ENCODE results near the gene BRSK2. TPM values are rescaled to one million over a fixed set of nuclear protein-coding genes. Genes with fewer than 3 reads are reported as not detected.

The BRSK2 gene
- total RNA-seq, 1 donor from 2014 or later = 0.06 TPM

DNA sequence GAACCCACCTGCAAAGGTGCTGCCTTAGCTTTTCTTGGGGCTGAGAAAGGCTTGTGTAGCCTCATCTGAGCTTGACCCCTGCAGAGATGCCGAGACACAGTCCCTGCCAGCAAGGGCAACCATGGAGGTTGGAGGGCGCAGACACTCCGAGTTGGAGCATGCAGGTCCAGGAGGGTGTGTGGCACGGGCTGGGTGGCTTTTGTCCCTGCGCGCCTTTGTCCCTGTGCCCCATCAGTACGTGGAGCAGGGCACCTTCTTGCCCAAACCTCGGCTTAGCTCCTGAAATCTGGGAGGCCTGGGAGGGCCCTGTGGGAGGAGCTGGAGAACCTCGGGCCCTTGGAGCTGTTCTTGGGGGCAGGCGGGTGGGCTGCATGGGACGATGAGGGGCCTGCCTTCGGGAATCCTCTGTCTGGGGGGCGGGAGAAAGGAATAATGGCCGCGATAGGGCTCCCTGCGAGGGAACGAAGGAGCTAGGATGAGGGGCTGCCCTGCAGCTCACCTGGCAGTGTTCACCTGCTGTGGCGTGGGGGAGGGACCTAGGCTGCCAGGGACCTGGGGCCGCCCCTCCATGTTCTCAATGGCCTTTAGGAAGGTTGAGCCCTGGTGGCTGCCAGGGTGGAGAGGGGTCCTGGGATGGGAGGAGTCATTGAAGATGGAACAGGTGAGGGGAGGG is 3.4 kb downstream of the BRSK2 start:
- TF ChIP-seq, protein P1, sequence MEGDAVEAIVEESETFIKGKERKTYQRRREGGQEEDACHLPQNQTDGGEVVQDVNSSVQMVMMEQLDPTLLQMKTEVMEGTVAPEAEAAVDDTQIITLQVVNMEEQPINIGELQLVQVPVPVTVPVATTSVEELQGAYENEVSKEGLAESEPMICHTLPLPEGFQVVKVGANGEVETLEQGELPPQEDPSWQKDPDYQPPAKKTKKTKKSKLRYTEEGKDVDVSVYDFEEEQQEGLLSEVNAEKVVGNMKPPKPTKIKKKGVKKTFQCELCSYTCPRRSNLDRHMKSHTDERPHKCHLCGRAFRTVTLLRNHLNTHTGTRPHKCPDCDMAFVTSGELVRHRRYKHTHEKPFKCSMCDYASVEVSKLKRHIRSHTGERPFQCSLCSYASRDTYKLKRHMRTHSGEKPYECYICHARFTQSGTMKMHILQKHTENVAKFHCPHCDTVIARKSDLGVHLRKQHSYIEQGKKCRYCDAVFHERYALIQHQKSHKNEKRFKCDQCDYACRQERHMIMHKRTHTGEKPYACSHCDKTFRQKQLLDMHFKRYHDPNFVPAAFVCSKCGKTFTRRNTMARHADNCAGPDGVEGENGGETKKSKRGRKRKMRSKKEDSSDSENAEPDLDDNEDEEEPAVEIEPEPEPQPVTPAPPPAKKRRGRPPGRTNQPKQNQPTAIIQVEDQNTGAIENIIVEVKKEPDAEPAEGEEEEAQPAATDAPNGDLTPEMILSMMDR (conservative IDR thresholded peaks at IDR 0.05; ENCODE audit: low read depth, low read length) = no peak
- no peak overlapping the region for H3K4me3 ChIP-seq (ENCODE audit: low read depth, low read length)
- no peak for DNase-seq (ENCODE audit: low read depth)

DNA sequence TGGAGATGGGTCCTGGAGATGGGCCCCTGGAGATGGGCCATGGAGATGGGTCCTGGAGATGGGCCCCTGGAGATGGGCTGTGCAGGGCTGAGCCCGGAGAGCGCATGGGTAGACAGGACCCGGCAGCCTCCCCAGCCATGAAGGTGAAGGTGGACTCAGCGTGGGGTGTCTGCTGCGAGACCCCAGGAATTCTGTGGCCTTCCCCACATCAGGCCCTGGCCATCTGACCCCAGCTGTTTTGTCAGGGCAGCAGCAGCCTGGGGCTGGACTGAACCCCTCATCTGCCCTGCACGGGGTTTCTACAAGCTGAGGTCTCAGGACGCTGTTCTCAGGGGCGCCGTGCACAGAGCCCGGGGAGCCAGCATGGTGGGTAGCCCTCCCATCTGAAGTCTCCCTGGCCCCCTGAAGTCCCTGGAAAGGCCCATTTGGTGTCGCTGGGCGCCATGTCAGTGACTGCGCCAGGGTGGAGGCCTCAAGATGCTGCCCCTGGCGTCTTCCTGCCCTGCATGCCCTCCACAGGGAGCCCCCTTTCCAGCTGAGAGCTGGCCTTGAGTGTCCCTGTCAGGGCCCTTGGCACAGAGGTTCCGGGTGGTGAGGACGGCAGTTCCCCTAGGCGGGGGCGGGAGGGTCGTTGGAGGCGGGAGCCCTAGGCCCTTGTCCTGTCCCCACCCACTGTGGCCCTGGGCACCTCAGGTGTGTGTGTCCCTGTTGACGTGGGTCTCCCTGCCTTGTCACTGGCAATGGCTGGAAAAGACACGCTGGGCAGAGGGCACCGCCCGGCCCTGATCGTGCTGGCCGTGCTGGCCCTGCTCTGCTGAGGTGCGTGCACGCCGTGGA is 5.4 kb downstream of the BRSK2 start:
- TF ChIP-seq, protein P1 (conservative IDR thresholded peaks at IDR 0.05; ENCODE audit: low read depth, low read length) = no peak
- DNase-seq (ENCODE audit: low read depth) = no peak
- no peak overlapping the region for H3K4me3 ChIP-seq (ENCODE audit: low read depth, low read length)

DNA sequence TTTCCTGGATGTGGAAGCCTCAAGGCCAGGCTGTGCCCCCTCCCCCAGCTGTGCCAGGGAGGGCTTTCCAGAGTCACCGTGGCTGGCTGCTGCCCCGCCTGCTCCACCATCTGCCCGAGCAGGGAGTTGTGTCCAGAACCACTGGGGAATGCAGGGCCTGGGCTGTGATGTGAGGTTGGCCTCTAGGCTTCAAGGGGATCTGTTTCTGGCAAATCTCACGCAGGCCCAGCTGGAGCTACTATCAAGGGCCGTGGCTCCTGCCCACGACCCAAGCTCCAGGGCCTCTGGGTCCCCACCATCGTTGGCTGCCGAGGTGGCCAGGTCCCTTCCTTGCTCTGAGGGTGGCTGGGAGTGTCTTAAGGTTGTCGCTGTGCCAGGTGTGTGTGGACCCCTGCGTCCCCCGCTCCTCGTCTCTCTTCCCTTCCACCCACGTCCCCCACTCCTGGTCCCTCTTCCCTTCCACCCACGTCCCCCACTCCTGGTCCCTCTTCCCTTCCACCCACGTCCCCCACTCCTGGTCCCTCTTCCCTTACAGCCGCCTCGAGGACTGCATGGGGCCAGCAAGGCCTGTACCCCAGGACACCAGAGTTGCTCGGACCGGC is 6.1 kb downstream of the BRSK2 start:
- DNase-seq (ENCODE audit: low read depth) = no peak
- no peak overlapping the region for H3K4me3 ChIP-seq (ENCODE audit: low read depth, low read length)
- TF ChIP-seq, protein P1 (conservative IDR thresholded peaks at IDR 0.05; ENCODE audit: low read depth, low read length) = no peak

DNA sequence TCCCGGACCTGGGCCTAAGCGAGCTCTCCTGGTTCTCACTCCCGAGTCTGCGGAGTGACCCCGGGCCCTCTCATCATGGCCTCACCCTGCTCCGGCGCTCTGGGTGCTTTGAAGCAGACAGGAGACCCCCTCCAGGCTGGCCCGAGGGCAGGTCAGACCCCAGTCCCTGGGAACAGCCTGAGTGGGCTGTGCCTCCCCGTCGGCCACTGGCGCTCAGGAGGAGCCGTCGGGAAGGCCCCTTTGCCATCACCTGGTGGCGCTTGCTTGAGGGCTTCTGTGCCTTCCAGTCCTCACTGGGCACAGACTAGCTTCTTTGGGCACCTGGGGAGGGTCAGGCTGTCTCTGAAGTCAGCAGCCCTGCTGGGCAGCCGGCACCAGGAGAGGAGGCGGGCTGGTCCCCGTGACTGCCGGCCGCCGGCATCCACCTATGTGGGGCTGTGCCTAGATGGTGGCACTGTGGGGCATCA is 6.7 kb downstream of the BRSK2 start:
- no peak for DNase-seq (ENCODE audit: low read depth)
- no peak overlapping the region for H3K4me3 ChIP-seq (ENCODE audit: low read depth, low read length)
- TF ChIP-seq, protein P1 (conservative IDR thresholded peaks at IDR 0.05; ENCODE audit: low read depth, low read length) = no peak

DNA sequence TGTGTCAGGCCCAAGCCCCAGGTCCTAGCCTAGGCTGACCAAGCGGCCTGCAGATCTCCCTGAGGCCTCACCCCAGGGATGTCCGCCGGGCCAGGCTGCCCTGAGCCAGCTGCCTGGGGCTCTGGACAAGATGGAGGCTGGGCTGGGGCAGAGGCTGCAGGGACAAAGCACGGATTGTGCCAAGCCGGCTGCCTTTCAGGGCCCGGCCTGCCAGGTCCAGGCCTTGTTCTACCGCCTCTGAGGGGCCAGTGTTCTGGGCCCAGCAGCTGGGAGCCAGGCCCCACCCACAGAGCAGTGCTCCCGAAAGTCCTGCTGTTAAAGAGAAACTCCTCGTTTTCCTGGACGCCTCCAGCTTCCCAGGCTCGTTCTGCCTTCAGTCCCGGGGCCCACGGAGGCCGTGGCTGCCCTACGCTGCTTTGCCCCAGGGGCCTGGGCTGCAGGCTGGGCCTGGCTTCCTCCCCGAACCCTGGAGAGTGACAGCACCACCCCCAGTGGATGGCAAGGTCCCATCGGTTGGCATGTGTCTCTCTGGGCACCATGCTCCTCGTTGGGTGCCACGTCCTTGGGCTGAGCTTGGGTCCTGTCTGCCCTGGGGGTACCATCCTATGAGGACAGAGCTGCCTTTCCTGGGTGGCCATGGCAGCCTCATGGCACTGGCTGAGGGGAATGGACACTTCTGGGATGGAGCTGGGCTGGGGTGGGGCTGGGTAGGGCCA is 7.6 kb downstream of the BRSK2 start:
- no peak overlapping the region for H3K4me3 ChIP-seq (ENCODE audit: low read depth, low read length)
- TF ChIP-seq, protein P1 (conservative IDR thresholded peaks at IDR 0.05; ENCODE audit: low read depth, low read length) = no peak
- DNase-seq (ENCODE audit: low read depth) = no peak

DNA sequence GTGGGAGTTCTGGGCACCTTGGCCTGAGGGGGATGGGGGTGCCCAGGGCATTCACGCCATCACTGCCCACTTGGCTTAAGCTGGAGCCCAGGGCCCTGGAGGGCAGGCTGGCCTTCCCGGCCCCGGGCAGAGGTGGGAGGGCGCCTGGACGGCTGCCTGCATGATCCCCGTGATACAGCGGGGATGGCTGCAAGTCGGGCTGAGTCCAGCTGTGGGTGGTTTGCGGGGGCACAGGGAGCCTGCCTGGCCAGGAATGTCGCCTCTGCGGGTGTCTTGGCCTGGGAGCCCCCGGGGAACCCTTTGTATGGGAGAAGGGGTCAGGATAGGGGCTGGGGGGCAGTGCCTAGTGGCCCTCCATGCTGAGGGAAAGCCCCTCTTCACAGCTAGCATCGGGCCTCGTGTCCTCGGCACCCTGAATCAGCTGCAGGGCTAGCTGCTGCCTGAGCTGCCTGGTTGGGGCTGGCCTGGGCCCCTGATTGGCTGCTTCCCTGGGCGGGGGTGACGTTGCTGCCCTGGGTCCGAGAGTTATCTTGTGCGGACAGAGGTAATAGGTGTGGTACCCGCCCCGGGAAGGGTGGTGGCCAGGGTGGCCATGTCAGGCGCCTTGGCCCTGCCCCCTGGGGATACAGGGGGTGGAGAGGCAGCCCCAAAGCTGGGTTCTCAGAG is 8.3 kb downstream of the BRSK2 start:
- no peak for DNase-seq (ENCODE audit: low read depth)
- TF ChIP-seq, protein P1 (conservative IDR thresholded peaks at IDR 0.05; ENCODE audit: low read depth, low read length) = no peak
- H3K4me3 ChIP-seq (ENCODE audit: low read depth, low read length) = no peak overlapping the region
